Liver (tissue), 9 donors: ENCODE measurements around the gene NUBPL. TPM values are rescaled to one million over a fixed set of nuclear protein-coding genes. Genes with fewer than 3 reads are reported as not detected.

Source experiments
- DNase-seq: peaks from one replicate; pipeline ENCODE4 v3.0.0-alpha.2; 2017; ENCODE audit warnings: low spot score
- H3K27ac ChIP-seq, 2 donors: one replicate each; pipeline ENCODE4 v1.7.0; 2013; ENCODE audit warnings: inconsistent platforms in 2 of 2, low read length in 2 of 2, control low read depth in 1 of 2, low read depth in 1 of 2, mild to moderate bottlenecking in 1 of 2
- H3K27me3 ChIP-seq, 4 donors: one replicate each; pipeline versions ENCODE4 v1.6.1 to v1.7.0; 2013; ENCODE audit warnings: low read length in 3 of 4, inconsistent platforms in 1 of 4, mild to moderate bottlenecking in 1 of 4, moderate library complexity in 1 of 4; ENCODE audit not compliant: control insufficient read depth in 4 of 4, insufficient read depth in 4 of 4
- H3K36me3 ChIP-seq, 4 donors: one replicate each; pipeline versions ENCODE4 v1.6.1 to v1.7.0; 2013; ENCODE audit warnings: low read length in 3 of 4, mild to moderate bottlenecking in 3 of 4, low read depth in 1 of 4, moderate library complexity in 1 of 4; ENCODE audit not compliant: control insufficient read depth in 4 of 4, insufficient read depth in 3 of 4
- H3K4me1 ChIP-seq, 4 donors: one replicate each; pipeline versions ENCODE4 v1.6.1 to v1.7.0; 2013; ENCODE audit warnings: low read length in 3 of 4, mild to moderate bottlenecking in 3 of 4, moderate library complexity in 1 of 4; ENCODE audit not compliant: control insufficient read depth in 4 of 4, insufficient read depth in 4 of 4
- H3K4me3 ChIP-seq, 3 donors: one replicate each; pipeline versions ENCODE4 v1.6.1 to v1.7.0; 2013; ENCODE audit warnings: low read length in 3 of 3, control low read depth in 1 of 3, low read depth in 1 of 3, mild to moderate bottlenecking in 1 of 3
- H3K9ac ChIP-seq, 2 donors: one replicate each; pipeline ENCODE4 v1.7.0; 2013; ENCODE audit warnings: low read length in 2 of 2, mild to moderate bottlenecking in 2 of 2, moderate library complexity in 2 of 2, control low read depth in 1 of 2, low read depth in 1 of 2
- H3K9me3 ChIP-seq, 4 donors: one replicate each; pipeline versions ENCODE4 v1.6.1 to v1.7.0; 2013; ENCODE audit warnings: low read length in 3 of 4; ENCODE audit not compliant: control insufficient read depth in 4 of 4
- CTCF ChIP-seq: fragments of 150-350 bp; IDR thresholded peaks from 2 replicates; pipeline ENCODE4 v1.5.1; 2017; ENCODE audit warnings: improper control_type of control experiment, low read depth, low read length; ENCODE audit not compliant: missing input control
- FOXA1 ChIP-seq: IDR thresholded peaks from 2 replicates; pipeline ENCODE4 v1.6.1; 2016; ENCODE audit warnings: antibody characterized with exemption
- FOXA2 ChIP-seq: IDR thresholded peaks from 2 replicates; pipeline ENCODE4 v1.6.1; 2016; ENCODE audit warnings: antibody characterized with exemption
- GABPA ChIP-seq, 2 donors: IDR thresholded peaks in 1 of 2; conservative IDR thresholded peaks in 1 of 2; 2 replicates each; pipeline ENCODE4 v1.6.1; 2016; ENCODE audit warnings: antibody characterized with exemption in 2 of 2, mild to moderate bottlenecking in 1 of 2, moderate library complexity in 1 of 2
- HNF4A ChIP-seq, 2 donors: conservative IDR thresholded peaks; 2 replicates each; pipeline ENCODE4 v1.6.1; 2016; ENCODE audit warnings: antibody characterized with exemption in 2 of 2, mild to moderate bottlenecking in 2 of 2
- HNF4G ChIP-seq: IDR thresholded peaks from 2 replicates; pipeline ENCODE4 v1.6.1; 2016; ENCODE audit warnings: antibody characterized with exemption
- JUND ChIP-seq, 2 donors: IDR thresholded peaks; 2 replicates each; pipeline ENCODE4 v1.6.1; 2016; ENCODE audit warnings: antibody characterized with exemption in 2 of 2
- RAD21 ChIP-seq, 2 donors: IDR thresholded peaks; 2 replicates each; pipeline ENCODE4 v1.6.1; 2016; ENCODE audit warnings: antibody characterized with exemption in 2 of 2, mild to moderate bottlenecking in 2 of 2
- REST ChIP-seq: IDR thresholded peaks from 2 replicates; pipeline ENCODE4 v1.6.1; 2016; ENCODE audit warnings: antibody characterized with exemption, mild to moderate bottlenecking
- RXRA ChIP-seq, 2 donors: IDR thresholded peaks; 2 replicates each; pipeline ENCODE4 v1.6.1; 2017 to 2018; ENCODE audit warnings: antibody characterized with exemption in 2 of 2, mild to moderate bottlenecking in 1 of 2
- SP1 ChIP-seq: IDR thresholded peaks from 2 replicates; pipeline ENCODE4 v1.6.1; 2018; ENCODE audit warnings: antibody characterized with exemption, mild to moderate bottlenecking
- TAF1 ChIP-seq: conservative IDR thresholded peaks from 2 replicates; pipeline ENCODE4 v1.6.1; 2016; ENCODE audit warnings: antibody characterized with exemption, mild to moderate bottlenecking
- ZBTB33 ChIP-seq: IDR thresholded peaks from 2 replicates; pipeline ENCODE4 v1.6.1; 2016; ENCODE audit warnings: antibody characterized with exemption
- WGBS: extraction: QIAGEN DNeasy Blood & Tissue Kit; methylation state at CpG from one replicate; pipeline ENCODE4 v1.1.7; 2013; 5-methylcytosine and 5-hydroxymethylcytosine counted together
- polyA plus RNA-seq, 2 donors: library from polyadenylated mRNA; stranded (reverse) in 1 of 2; unstranded in 1 of 2; fragments of 200-250 nt in 1 of 2; fragments of >200 nt in 1 of 2; fragmentation: Nextera tagmentation in 1 of 2; extraction: Ambion mirVana in 1 of 2; gene quantifications; one replicate each; pipeline versions ENCODE4 v1.2.1 to v1.2.3, GENCODE V29; 2013 to 2015
- total RNA-seq, 2 donors: library from RNA; depleted of rRNA; stranded (reverse); fragments of >200 nt; gene quantifications; one replicate each; pipeline ENCODE4 v1.2.3, GENCODE V29; 2014
- donor health status: healthy.
- donor health status: healthy.
- donor health status: healthy.
- donor health status: healthy.
- donor health status: healthy.

NUBPL gene
- total and polyA plus RNA-seq, 4 donors: 4.2 to 9.3 (median 6.7) TPM

GRCh38 chr14:31592631-31593030, 31.4 kb downstream of the NUBPL start:
- Histone ChIP-seq H3K9ac (no peak overlapping the region), H3K4me3 (no peak overlapping the region), H3K27ac (no peak overlapping the region), H3K9me3 (no peaks in the 10 kb centered on the region), H3K27me3 (no peaks in the 10 kb centered on the region), H3K4me1 (no peaks in the 10 kb centered on the region), H3K36me3 (no peaks in the 10 kb centered on the region)
- no peak for DNase-seq
- 94% methylated on average over 2 of the region's 2 CpGs for WGBS
- TF ChIP-seq CTCF: no peak

GRCh38 chr14:31596342-31597095, 35.3 kb downstream of the NUBPL start:
- Histone ChIP-seq H3K9ac (no peak overlapping the region), H3K27me3 (no peaks in the 10 kb centered on the region), H3K9me3 (no peaks in the 10 kb centered on the region), H3K4me1 (no peaks in the 10 kb centered on the region), H3K4me3 (no peak overlapping the region), H3K27ac (no peak overlapping the region), H3K36me3 (peaks cover 0 to 3% (median 0%) of the 10 kb centered on the region in 4 donors)
- 85% methylated on average over 7 of the region's 7 CpGs for WGBS
- no peak for DNase-seq
- TF ChIP-seq SP1 (no peak), RAD21 (IDR thresholded peaks at IDR 0.05) (no peak), HNF4A (conservative IDR thresholded peaks at IDR 0.05) (no peak), REST (no peak), RXRA (IDR thresholded peaks at IDR 0.05) (no peak), FOXA2 (no peak), HNF4G (no peak), ZBTB33 (no peak), GABPA (IDR thresholded peaks at IDR 0.05 in 1 of 2, conservative IDR thresholded peaks at IDR 0.05 in 1 of 2) (no peak), JUND (IDR thresholded peaks at IDR 0.05) (no peak), FOXA1 (no peak), TAF1 (no peak)
